ENCODE results near the gene ADGRL2. TPM values are rescaled to one million over a fixed set of nuclear protein-coding genes. Genes with fewer than 3 reads are reported as not detected.

The ADGRL2 gene
- total RNA-seq, 1 donor from 2014 or later = not detected

- Mint-ChIP-seq H3K27ac (no peak overlapping the region), H3K36me3 (ENCODE audit: low read depth) (no peaks in the 10 kb centered on the region), H3K4me3 (no peak overlapping the region), H3K9me3 (no peaks in the 10 kb centered on the region), H3K4me1 (no peaks in the 10 kb centered on the region), H3K27me3 (no peaks in the 10 kb centered on the region)
- TF ChIP-seq CTCF (IDR thresholded peaks at IDR 0.05) = no peak
- ChIA-PET CTCF (no interaction called here), POLR2A (no interaction called here)
- DNase-seq (no peak), ATAC-seq (ENCODE audit: low read depth) (no peak)
- intact Hi-C loops (cut with micrococcal nuclease) = no loop called here
Observed at GRCh38 chr1:82030830-82031229, 230.1 kb downstream of the ADGRL2 start.

GRCh38 chr1:82032068-82032467 is 231.3 kb downstream of the ADGRL2 start:
- Mint-ChIP-seq H3K4me3 (no peak overlapping the region), H3K36me3 (ENCODE audit: low read depth) (no peaks in the 10 kb centered on the region), H3K9me3 (no peaks in the 10 kb centered on the region), H3K27ac (no peak overlapping the region), H3K27me3 (no peaks in the 10 kb centered on the region), H3K4me1 (no peaks in the 10 kb centered on the region)
- CTCF ChIA-PET = no interaction called here
- no peak for TF ChIP-seq CTCF (IDR thresholded peaks at IDR 0.05)
- no peak for ATAC-seq (ENCODE audit: low read depth)
- intact Hi-C loops (cut with micrococcal nuclease) = no loop called here
- POLR2A ChIA-PET = no interaction called here
- DNase-seq = no peak

- H3K4me3 Mint-ChIP-seq = no peak overlapping the region
- H3K9me3 Mint-ChIP-seq = peaks cover 2% of the 10 kb centered on the region
- DNase-seq (no peak), ATAC-seq (ENCODE audit: low read depth) (no peak)
- H3K27ac Mint-ChIP-seq = no peak overlapping the region
- no peaks in the 10 kb centered on the region for H3K36me3 Mint-ChIP-seq (ENCODE audit: low read depth)
- ChIA-PET POLR2A (no interaction called here), CTCF (no interaction called here)
- no peaks in the 10 kb centered on the region for H3K27me3 Mint-ChIP-seq
- no peaks in the 10 kb centered on the region for H3K4me1 Mint-ChIP-seq
- intact Hi-C loops (cut with micrococcal nuclease) = no loop called here
- no peak for TF ChIP-seq CTCF (IDR thresholded peaks at IDR 0.05)
Observed at GRCh38 chr1:82034812-82035211, 234.1 kb downstream of the ADGRL2 start.

Data from activated B cell treated with CpG ODN at 0.5 μM for 24 hours (primary cell).